ENCODE results near the gene TMEM44.
"Not testable (repeated sequence)": the region's sequence is repeated elsewhere in the genome, so short reads cannot be mapped to it uniquely, and the experiment has no call there.

The TMEM44 gene

GRCh38 chr3:194608981-194609380, 24.2 kb downstream of the TMEM44 start:
- no peak for DNase-seq

GRCh38 chr3:194607592-194608389, 25.4 kb downstream of the TMEM44 start:
- no peak for DNase-seq

- DNase-seq: no peak
Observed at GRCh38 chr3:194606941-194607340, 26.3 kb downstream of the TMEM44 start.

- no peak for DNase-seq
Observed at GRCh38 chr3:194606163-194606562, 27.1 kb downstream of the TMEM44 start.

GRCh38 chr3:194605314-194605713, 27.9 kb downstream of the TMEM44 start:
- DNase-seq: not testable (repeated sequence)

- no peak for DNase-seq
Observed at GRCh38 chr3:194604837-194605236, 28.4 kb downstream of the TMEM44 start.

- no peak for DNase-seq
Observed at GRCh38 chr3:194604126-194604525, 29.1 kb downstream of the TMEM44 start.

- no peak for DNase-seq
Observed at GRCh38 chr3:194602669-194603171, 30.5 kb downstream of the TMEM44 start.

GRCh38 chr3:194598771-194599557, 34.3 kb downstream of the TMEM44 start:
- no peak for DNase-seq

- no peak for DNase-seq
Observed at GRCh38 chr3:194596906-194597305, 36.3 kb downstream of the TMEM44 start.

GRCh38 chr3:194592798-194593752, 40.1 kb downstream of the TMEM44 start:
- no peak for DNase-seq

- DNase-seq: no peak
Observed at GRCh38 chr3:194588741-194589140, 44.5 kb downstream of the TMEM44 start.

GRCh38 chr3:194588236-194588635, 45.0 kb downstream of the TMEM44 start:
- no peak for DNase-seq

GRCh38 chr3:194587438-194587931, 45.7 kb downstream of the TMEM44 start:
- DNase-seq: no peak

- no peak for DNase-seq
Observed at GRCh38 chr3:194586836-194587235, 46.4 kb downstream of the TMEM44 start.

- no peak for DNase-seq
Observed at GRCh38 chr3:194585880-194586281, 47.3 kb downstream of the TMEM44 start.

GRCh38 chr3:194584866-194585265, 48.4 kb downstream of the TMEM44 start:
- no peak for DNase-seq

- DNase-seq: no peak
Observed at GRCh38 chr3:194584320-194584776, 48.9 kb downstream of the TMEM44 start.

- DNase-seq: no peak
Observed at GRCh38 chr3:194582196-194582905, 50.9 kb downstream of the TMEM44 start.

- DNase-seq: no peak
Observed at GRCh38 chr3:194579091-194579606, 54.1 kb downstream of the TMEM44 start.
